HEK293T (cell line): Measurements from ENCODE around the gene RNF20.

Source experiments
- BHLHE40 ChIP-seq: fragments of 450-650 bp; IDR thresholded peaks from 2 replicates; pipeline ENCODE4 v1.6.1; 2016; ENCODE audit warnings: mild to moderate bottlenecking, moderate library complexity, borderline replicate concordance
- NFRKB ChIP-seq: fragments of 450-650 bp; IDR thresholded peaks from 2 replicates; pipeline ENCODE4 v1.6.1; 2016; ENCODE audit warnings: mild to moderate bottlenecking, moderate library complexity
- SP1 ChIP-seq: fragments of 450-650 bp; IDR thresholded peaks from 2 replicates; pipeline ENCODE4 v1.6.1; 2017
- SUZ12 ChIP-seq: fragments of 450-650 bp; IDR thresholded peaks from 2 replicates; pipeline ENCODE4 v1.6.1; 2016; ENCODE audit warnings: mild to moderate bottlenecking
- ZNF384 ChIP-seq: fragments of 450-650 bp; IDR thresholded peaks from 2 replicates; pipeline ENCODE4 v1.6.1; 2016
- TF ChIP-seq, protein P1 (sequence below): fragments of 450-650 bp; IDR thresholded peaks from 2 replicates; pipeline ENCODE4 v1.6.1; 2016

DNA sequence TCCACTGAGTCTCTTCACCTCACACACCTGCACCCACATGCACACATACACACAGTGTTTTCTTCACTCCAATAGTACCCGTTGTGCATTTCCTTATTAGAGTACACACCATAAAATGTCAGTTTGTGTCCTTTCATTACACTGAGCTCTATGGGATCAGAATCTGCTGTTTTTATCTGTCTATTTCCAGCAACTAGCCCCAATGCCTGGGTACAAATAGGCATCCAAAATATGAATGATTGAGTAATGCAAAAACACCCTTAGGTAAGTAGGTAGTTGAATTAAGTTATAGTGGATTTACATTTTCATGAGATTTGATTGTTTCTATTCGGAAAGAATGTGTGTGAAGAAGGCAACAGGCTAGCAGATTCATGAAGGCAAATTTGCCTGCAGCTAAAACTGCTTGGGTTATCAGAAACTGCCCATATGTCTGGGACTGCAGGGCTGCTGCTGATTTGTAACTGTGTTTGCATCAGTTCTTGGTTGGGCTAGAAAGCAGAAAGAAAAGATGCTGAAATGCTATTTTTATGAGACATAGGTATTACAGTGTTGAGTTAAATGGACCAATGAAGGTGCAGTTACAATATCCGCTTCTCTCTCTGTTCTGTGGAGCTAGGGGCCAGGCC, 34.2 kb downstream of the RNF20 start:
- no peak for TF ChIP-seq BHLHE40
- TF ChIP-seq SUZ12, result no peak
- TF ChIP-seq SP1, result no peak
- no peak for TF ChIP-seq ZNF384
- no peak for TF ChIP-seq NFRKB
- TF ChIP-seq, protein P1, sequence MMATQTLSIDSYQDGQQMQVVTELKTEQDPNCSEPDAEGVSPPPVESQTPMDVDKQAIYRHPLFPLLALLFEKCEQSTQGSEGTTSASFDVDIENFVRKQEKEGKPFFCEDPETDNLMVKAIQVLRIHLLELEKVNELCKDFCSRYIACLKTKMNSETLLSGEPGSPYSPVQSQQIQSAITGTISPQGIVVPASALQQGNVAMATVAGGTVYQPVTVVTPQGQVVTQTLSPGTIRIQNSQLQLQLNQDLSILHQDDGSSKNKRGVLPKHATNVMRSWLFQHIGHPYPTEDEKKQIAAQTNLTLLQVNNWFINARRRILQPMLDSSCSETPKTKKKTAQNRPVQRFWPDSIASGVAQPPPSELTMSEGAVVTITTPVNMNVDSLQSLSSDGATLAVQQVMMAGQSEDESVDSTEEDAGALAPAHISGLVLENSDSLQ, result no peak
